ENCODE results near the gene SRPX.
A peak's percentile ranks its signal among the peaks of the same experiment; 100 is the strongest.

The SRPX gene, protein sequence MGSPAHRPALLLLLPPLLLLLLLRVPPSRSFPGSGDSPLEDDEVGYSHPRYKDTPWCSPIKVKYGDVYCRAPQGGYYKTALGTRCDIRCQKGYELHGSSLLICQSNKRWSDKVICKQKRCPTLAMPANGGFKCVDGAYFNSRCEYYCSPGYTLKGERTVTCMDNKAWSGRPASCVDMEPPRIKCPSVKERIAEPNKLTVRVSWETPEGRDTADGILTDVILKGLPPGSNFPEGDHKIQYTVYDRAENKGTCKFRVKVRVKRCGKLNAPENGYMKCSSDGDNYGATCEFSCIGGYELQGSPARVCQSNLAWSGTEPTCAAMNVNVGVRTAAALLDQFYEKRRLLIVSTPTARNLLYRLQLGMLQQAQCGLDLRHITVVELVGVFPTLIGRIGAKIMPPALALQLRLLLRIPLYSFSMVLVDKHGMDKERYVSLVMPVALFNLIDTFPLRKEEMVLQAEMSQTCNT

GRCh38 chrX:38220415-38221390, at the start of gene SRPX:
Gene SRPX (minus strand): TSS chrX:38220871. CDS start chrX:38220792, 79 bp downstream.
- peak; percentile 64 for DNase-seq (ENCODE audit: low read depth, low spot score)

GRCh38 chrX:38268011-38268410, 47.3 kb upstream of the SRPX start:
- no peak for DNase-seq (ENCODE audit: low read depth, low spot score)

DNA sequence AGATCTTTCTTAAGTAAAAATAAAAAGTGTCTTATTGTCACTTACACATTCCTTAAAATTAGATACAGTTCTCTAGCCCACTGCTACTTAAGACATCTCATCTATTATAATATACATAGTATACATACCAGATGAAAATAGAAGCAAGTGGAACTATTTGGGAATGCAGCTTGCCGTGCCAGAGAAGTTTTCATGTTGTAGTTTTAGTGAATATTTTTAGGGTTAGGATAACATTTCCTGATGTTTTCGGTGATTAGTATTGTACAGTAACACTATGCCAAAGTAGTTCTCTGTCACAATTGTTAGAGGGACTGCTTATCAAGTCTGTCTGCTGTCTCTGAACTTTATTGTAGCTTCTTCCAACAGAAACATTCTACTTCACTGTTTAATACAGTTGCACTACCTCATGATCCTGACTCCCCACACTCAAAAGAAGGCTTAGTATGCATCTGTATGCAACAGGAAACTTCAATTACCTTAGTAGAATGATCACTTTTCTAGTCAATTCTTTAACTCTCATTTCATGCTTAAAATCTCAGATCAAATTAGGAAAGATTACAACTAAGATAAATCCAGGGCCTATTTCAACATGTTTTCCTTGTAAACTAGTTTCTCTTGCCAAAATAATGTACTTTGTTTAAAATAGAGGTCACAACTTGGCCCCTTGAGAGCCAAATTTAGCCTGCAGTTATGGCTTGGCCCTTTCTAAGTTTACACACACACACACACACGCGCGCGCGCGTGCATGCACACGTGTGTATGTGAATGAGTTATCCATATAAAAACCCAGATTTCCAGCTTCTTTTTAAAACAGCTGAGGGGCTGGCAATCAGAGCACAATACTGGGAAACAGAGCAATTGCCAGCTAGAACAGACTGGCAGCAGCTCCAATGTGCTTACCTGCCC, 42.3 kb upstream of the SRPX start:
- DNase-seq (ENCODE audit: low read depth, low spot score): no peak

GRCh38 chrX:38260231-38260630, 39.6 kb upstream of the SRPX start:
- no peak for DNase-seq (ENCODE audit: low read depth, low spot score)

DNA sequence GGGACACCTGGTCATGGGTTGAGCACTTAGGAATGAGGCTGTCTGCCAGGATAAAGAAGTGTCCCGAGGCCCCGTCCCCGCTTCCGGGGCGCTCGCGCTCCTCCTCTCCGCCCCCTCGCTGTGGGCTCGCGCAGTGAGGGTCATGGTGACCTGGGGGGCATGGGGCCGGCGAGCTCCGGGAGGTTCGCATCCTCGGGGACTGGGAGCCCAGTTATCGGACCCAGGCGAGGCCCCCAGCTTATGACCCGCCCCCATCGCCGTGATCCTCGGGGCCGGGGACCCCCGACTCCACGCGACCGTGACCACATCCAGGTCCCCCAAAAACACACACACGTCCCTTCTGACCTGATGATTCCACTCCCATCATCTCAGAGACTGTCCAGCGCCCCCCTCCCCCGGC, 35.3 kb upstream of the SRPX start:
- DNase-seq (ENCODE audit: low read depth, low spot score): no peak

DNA sequence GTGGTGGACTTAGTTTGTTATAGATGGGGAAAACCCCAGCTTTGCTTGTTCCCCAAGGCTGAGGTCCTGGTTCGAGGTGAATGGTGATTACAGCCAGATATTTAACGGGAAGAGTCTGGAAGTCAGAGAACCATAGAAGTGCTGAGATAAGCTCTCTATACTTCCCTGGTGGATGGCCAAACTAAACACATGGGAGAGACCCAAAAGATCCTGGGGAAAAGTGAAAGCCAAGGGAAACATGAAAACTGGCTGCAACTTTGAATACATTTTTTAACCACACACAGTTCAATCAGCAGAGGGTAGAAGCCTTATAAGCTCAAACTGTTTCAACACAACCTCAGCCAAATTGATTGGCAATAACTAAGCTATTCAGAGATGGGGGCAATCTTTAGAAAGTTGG, 29.3 kb upstream of the SRPX start:
- peak; percentile 46 for DNase-seq (ENCODE audit: low read depth, low spot score)

DNA sequence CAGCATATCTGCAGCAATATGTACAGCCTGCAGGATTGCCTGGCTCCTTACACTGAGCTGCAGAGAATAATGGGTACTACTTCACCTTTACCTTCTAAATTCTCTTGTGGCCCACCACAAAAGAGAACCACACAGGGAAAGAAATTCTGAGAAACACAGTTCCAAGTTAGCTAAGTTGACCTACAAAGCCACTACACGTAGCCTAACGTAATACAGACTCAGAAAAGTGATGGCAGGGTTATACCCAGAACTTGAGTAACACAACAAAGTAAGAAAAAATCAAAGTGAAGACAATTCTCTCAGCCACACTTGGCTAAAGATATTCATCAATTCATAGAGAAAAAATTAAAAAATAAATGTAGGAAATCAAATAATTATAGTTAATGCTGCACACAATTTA, 26.4 kb upstream of the SRPX start:
- DNase-seq (ENCODE audit: low read depth, low spot score): no peak

DNA sequence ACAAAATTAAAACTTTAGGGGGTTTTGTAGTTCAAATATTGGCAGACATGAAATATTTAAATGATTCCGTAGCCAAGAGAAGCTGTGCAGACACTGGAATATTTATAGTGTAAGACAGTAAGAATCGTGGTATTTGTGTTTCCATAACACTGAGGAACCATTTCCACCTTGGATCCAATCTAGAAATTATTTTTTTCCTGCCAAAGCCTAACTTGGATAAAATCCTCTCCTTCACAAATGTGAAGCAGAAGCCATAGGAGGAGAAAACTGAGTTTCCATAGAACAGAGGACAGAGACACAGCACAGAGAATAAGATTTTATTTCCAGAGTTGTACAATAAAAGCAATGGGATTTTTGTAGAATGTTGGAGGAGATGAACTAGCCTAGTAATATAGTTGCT, 19.9 kb upstream of the SRPX start:
- no peak for DNase-seq (ENCODE audit: low read depth, low spot score)

DNA sequence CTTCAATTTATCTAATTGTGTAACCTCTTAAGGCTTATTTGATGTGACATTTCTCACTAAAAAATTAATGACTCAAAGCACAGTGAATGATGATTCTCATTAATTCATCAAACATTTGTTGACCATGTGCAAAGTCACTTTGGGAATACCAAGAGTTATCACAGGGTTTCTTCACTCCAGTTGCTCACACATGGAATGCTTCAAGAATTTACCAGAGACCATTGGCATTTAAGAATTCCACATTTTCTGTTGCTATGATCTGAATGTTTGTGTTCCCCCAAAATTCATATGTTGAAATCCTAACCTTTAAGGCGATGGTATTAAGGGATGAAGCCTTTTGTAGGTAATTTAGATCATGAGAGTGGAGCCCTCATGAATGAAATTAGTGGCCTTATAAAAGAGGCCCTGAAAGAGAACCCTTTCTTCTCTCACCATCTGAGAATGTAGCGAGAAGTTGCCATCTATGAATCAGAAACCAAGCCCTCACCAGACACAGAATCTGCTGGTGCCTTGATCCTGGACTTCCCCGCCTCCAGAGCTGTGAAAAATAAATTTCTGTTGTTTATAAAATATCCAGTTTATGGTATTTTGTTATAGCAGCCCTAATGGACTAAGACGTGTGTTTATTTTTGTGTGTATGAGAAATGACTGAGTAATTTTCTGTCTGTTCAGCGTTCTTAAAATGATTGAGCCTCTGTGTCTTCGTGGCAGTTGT, 16.4 kb upstream of the SRPX start:
- no peak for DNase-seq (ENCODE audit: low read depth, low spot score)

DNA sequence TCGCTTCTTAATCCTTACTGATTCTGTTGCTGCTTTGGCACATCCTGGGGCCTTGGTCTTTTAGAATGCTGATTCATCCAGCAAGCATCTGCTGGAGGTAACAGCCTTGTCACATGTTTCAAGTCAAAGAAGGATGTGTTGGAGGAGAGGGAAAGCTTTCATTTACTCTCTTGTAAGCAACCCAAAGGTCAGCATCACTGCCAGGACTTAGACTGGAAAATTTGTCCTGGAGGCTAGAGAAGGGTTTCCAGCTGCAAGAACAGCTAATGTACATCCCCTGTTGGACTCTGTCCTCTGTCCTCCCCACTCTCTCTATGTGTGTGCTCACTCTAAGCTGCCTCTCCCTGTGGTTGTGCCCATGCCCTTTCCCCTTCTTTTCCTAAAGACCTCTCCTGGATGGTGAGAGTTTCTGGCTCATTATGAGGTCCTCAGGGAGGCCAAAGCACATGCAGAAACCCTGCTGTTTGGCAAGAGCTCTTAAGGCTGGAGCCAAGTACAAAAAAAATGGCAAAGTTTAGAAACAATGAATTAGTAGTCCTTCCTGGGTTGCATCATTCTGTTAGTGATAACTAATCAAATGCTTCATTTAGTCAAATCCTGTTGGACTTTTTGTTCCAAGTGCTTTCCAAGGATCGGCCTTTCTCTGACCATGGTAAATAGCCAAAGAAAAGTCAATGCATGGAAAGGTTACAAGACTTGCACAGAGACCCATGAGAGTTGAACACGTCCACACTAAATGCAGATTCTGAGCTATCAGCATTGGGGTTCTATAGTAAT, 13.4 kb upstream of the SRPX start:
- DNase-seq (ENCODE audit: low read depth, low spot score): peak; percentile 74

GRCh38 chrX:38232079-38232686, 11.5 kb upstream of the SRPX start:
- DNase-seq (ENCODE audit: low read depth, low spot score): peak; percentile 49

- peak; percentile 30 for DNase-seq (ENCODE audit: low read depth, low spot score)
Measured at GRCh38 chrX:38225093-38225492, 4.4 kb upstream of the SRPX start.

GRCh38 chrX:38224160-38224559, 3.5 kb upstream of the SRPX start:
- no peak for DNase-seq (ENCODE audit: low read depth, low spot score)

- no peak for DNase-seq (ENCODE audit: low read depth, low spot score)
Measured at GRCh38 chrX:38221391-38221929, 789 bp upstream of the SRPX start.

- peak; percentile 67 for DNase-seq (ENCODE audit: low read depth, low spot score)
Measured at GRCh38 chrX:38220024-38220414, 652 bp downstream of the SRPX start.

GRCh38 chrX:38216642-38217041, 4.0 kb downstream of the SRPX start:
- DNase-seq (ENCODE audit: low read depth, low spot score): no peak

DNA sequence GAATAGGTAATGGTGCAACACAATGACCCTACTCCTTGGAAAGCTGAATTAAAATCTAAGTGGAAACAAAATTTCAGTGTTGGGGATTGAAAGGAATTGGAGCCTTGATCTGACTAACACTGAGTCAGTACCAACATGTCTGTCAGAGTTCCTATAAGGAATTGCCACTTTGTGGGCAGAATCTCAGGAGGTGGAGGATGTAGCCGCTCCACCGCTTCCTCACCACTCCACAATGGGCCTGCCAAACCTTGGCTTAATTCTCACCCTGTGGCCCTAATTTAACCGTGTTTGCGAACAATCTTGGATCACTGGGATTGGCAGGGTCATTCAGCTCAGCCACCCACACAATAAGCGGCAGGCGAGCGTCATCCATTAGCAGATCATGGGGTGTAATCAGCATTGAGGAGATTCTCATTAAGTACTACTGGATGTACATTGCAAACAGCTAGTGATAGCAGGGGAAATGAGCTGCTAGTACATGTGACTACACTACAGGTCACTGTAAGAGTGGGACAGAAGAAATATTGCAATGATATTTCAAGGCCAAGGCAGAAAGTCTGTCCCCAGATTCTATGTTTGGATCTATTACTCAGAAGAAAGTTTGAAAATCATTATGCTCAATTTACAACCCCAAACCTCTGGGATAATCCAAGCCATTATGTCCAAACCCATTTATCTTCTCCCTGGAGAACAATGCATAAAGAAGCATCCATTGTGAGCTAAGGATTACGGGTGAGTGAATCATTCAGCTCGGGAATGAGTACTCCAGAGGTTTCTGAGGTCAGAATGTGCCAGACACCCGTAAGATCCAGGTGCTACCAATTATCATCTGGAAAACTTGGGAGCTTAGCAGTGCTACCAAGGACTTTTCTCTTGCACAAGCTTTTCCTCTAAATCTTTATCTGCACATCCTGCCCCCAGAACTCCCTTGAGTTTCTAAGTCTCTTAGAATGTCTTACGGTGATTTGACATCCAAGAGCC, 5.8 kb downstream of the SRPX start:
- DNase-seq (ENCODE audit: low read depth, low spot score): peak; percentile 51

DNA sequence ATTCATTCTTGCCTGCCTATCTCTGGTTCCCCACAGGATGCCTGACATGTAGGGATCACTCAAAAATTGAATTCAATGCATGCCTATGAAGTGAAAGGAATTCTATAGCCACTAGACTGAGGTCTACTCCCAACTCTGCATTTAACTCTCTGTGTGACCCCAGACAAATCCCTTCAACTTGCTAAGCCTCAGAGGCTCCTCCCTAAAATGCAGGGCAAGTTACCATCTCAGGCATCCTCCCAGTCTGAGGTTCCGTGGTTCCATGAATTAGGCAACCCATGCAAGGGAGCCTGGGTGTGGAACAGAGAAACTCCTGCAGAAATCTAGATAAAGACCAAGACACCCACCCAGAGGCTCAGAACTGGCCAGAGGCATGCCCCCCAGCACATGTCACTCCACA, 6.6 kb downstream of the SRPX start:
- DNase-seq (ENCODE audit: low read depth, low spot score): no peak

Measured in astrocyte of the hippocampus (primary cell).